GM23338 (cell line): ENCODE data around the gene DNAJC7. TPM values are rescaled to one million over a fixed set of nuclear protein-coding genes. Genes with fewer than 3 reads are reported as not detected.

Experiments used
- ATAC-seq: fragments of 200-7000 bp; cut with Tn5 transposase; 3 replicates; pipeline ENCODE4 v1.9.1; 2020
- DNase-seq: peaks from one replicate; pipeline ENCODE4 v3.0.0-alpha.2; 2015; ENCODE audit warnings: low spot score
- H2AFZ ChIP-seq: fragments of 200-600 bp; sonication (generic); 2 replicates; pipeline ENCODE4 v1.8.0; 2016; ENCODE audit warnings: antibody characterized with exemption, mild to moderate bottlenecking, moderate library complexity
- H3F3A ChIP-seq: fragments of 200-600 bp; sonication (generic); replicated peaks from 2 replicates; pipeline ENCODE4 v1.8.0; 2017; ENCODE audit warnings: antibody characterized with exemption, mixed run types, low read depth
- H3K27ac ChIP-seq: fragments of 200-600 bp; sonication (generic); 2 replicates; pipeline ENCODE4 v1.6.1; 2016; ENCODE audit warnings: low read depth
- H3K27me3 ChIP-seq: fragments of 200-600 bp; sonication (generic); 2 replicates; pipeline ENCODE4 v1.8.0; 2016; ENCODE audit warnings: mild to moderate bottlenecking, mixed run types, moderate library complexity; ENCODE audit not compliant: insufficient read depth
- H3K36me3 ChIP-seq: fragments of 200-600 bp; sonication (generic); 2 replicates; pipeline ENCODE4 v1.8.0; 2016; ENCODE audit warnings: mild to moderate bottlenecking; ENCODE audit not compliant: insufficient read depth
- H3K4me1 ChIP-seq: fragments of 200-600 bp; sonication (generic); 2 replicates; pipeline ENCODE4 v1.8.0; 2016; ENCODE audit warnings: mild to moderate bottlenecking, moderate library complexity; ENCODE audit not compliant: insufficient read depth
- H3K4me2 ChIP-seq: fragments of 200-600 bp; sonication (generic); 2 replicates; pipeline ENCODE4 v1.7.1; 2017; ENCODE audit warnings: mixed run types
- H3K4me3 ChIP-seq: fragments of 200-600 bp; sonication (generic); 2 replicates; pipeline ENCODE4 v1.6.1; 2016; ENCODE audit warnings: mixed run types
- H3K79me2 ChIP-seq: fragments of 200-600 bp; sonication (generic); replicated peaks from 2 replicates; pipeline ENCODE4 v1.8.0; 2017; ENCODE audit warnings: mild to moderate bottlenecking; ENCODE audit not compliant: insufficient read depth
- H3K9me2 ChIP-seq: fragments of 200-600 bp; sonication (generic); 2 replicates; pipeline ENCODE4 v1.8.0; 2017; ENCODE audit not compliant: insufficient read depth
- H4K20me1 ChIP-seq: fragments of 200-600 bp; sonication (generic); replicated peaks from 2 replicates; pipeline ENCODE4 v1.8.0; 2017; ENCODE audit warnings: mild to moderate bottlenecking; ENCODE audit not compliant: insufficient read depth
- H3K27ac Mint-ChIP-seq: 2 replicates; pipeline ENCODE4 v1.8.0; 2020; ENCODE audit warnings: inconsistent platforms, mild to moderate bottlenecking, moderate library complexity, mixed read lengths
- H3K27me3 Mint-ChIP-seq: 3 replicates; pipeline ENCODE4 v1.8.0; 2022; ENCODE audit warnings: low read depth, mild to moderate bottlenecking, moderate library complexity, mixed read lengths, inconsistent platforms; ENCODE audit not compliant: insufficient read depth, poor library complexity
- H3K36me3 Mint-ChIP-seq: 3 replicates; pipeline ENCODE4 v1.8.0; 2021; ENCODE audit warnings: low read depth, mild to moderate bottlenecking, inconsistent platforms, moderate library complexity, mixed read lengths
- H3K4me1 Mint-ChIP-seq: 3 replicates; pipeline ENCODE4 v1.8.0; 2020; ENCODE audit warnings: mild to moderate bottlenecking, inconsistent platforms, mixed read lengths
- H3K4me3 Mint-ChIP-seq: 3 replicates; pipeline ENCODE4 v1.8.0; 2021; ENCODE audit warnings: moderate library complexity, mild to moderate bottlenecking, inconsistent platforms, mixed read lengths
- H3K9me3 Mint-ChIP-seq: 3 replicates; pipeline ENCODE4 v1.8.0; 2020; ENCODE audit warnings: moderate library complexity, mild to moderate bottlenecking, inconsistent platforms, mixed read lengths
- CREB1 ChIP-seq: fragments of 250-450 bp; sonication (Bioruptor Pico); IDR thresholded peaks from 2 replicates; pipeline ENCODE4 v1.5.0; 2020; ENCODE audit warnings: low read depth, mild to moderate bottlenecking, moderate library complexity
- CTCF ChIP-seq, 2 experiments: fragments of 200-600 bp in 1 of 2; sonication (generic) in 1 of 2; conservative IDR thresholded peaks; 2 replicates each; pipeline versions ENCODE4 v1.5.1 to v1.6.1; 2016 to 2017; ENCODE audit warnings: antibody characterized with exemption in 2 of 2, low read depth in 2 of 2, mild to moderate bottlenecking in 2 of 2, moderate library complexity in 1 of 2
- ETS1 ChIP-seq: IDR thresholded peaks from 2 replicates; pipeline ENCODE4 v1.6.1; 2016; ENCODE audit warnings: antibody characterized with exemption
- JUNB ChIP-seq: IDR thresholded peaks from one replicate; pipeline ENCODE4 v1.6.1; 2016; ENCODE audit warnings: antibody characterized with exemption; ENCODE audit not compliant: unreplicated experiment
- REST ChIP-seq: IDR thresholded peaks from one replicate; pipeline ENCODE4 v1.6.1; 2018; ENCODE audit warnings: antibody characterized with exemption; ENCODE audit not compliant: unreplicated experiment
- STAT1 ChIP-seq: IDR thresholded peaks from one replicate; pipeline ENCODE4 v1.6.1; 2016; ENCODE audit warnings: antibody characterized with exemption; ENCODE audit not compliant: unreplicated experiment
- ZNF114 ChIP-seq: fragments of 250-450 bp; sonication (Bioruptor Pico); IDR thresholded peaks from 2 replicates; pipeline ENCODE4 v1.5.0; 2020; ENCODE audit warnings: mild to moderate bottlenecking, moderate library complexity
- ZNF462 ChIP-seq: fragments of 250-450 bp; sonication (Bioruptor Pico); IDR thresholded peaks from 2 replicates; pipeline ENCODE4 v1.5.0; 2020; ENCODE audit warnings: mild to moderate bottlenecking, moderate library complexity
- polyA plus RNA-seq: library from polyadenylated mRNA; unstranded; fragments of >200 nt; fragmentation: Nextera tagmentation; extraction: Ambion mirVana; gene quantifications from 2 replicates; pipeline ENCODE4 v1.2.1, GENCODE V29; 2016
- total RNA-seq: library from RNA; depleted of rRNA; stranded (reverse); fragments of >200 nt; shearing (Covaris generic); gene quantifications from 2 replicates; pipeline ENCODE4 v1.2.3, GENCODE V29; 2014

DNAJC7 gene
- total and polyA plus RNA-seq, 2 experiments from 2014 or later: 139 to 141 TPM

GRCh38 chr17:41985919-41986318 is 31.3 kb downstream of the DNAJC7 start:
- H3K4me1 Mint-ChIP-seq: no peaks in the 10 kb centered on the region
- Histone ChIP-seq H3K4me1 (no peaks in the 10 kb centered on the region), H3K79me2 (0 out of 2 replicates have a peak, but pooled peaks cover under 1% of the 10 kb centered on the region), H3K27ac (no peak overlapping the region), H4K20me1 (peaks cover 33% of the 10 kb centered on the region), H2AFZ (no peak overlapping the region), H3K27me3 (no peaks in the 10 kb centered on the region), H3K4me2 (no peak overlapping the region), H3K36me3 (peaks cover 83% of the 10 kb centered on the region), H3K4me3 (no peak overlapping the region), H3K9me2 (no peaks in the 10 kb centered on the region), H3F3A (peaks cover 24% of the 10 kb centered on the region)
- H3K27me3 Mint-ChIP-seq: peaks cover 6% of the 10 kb centered on the region
- no peak overlapping the region for H3K27ac Mint-ChIP-seq
- ATAC-seq (no peak), DNase-seq (no peak)
- TF ChIP-seq REST (no peak), CTCF (conservative IDR thresholded peaks at IDR 0.05; ENCODE audit: low read depth in 2 of 2) (no peak), STAT1 (no peak), JUNB (no peak), CREB1 (CRISPR knock-in tag) (no peak), ETS1 (no peak), ZNF114 (CRISPR knock-in tag) (no peak), ZNF462 (no peak)
- no peaks in the 10 kb centered on the region for H3K9me3 Mint-ChIP-seq
- no peak overlapping the region for H3K4me3 Mint-ChIP-seq
- peaks cover 95% of the 10 kb centered on the region for H3K36me3 Mint-ChIP-seq
